GM12801 (cell line): ENCODE results near the gene CLNK.

Experiments
- TF ChIP-seq, protein P1 (sequence below): IDR thresholded peaks from one replicate; pipeline ENCODE4 v1.5.1; 2011; ENCODE audit warnings: control low read depth; ENCODE audit not compliant: insufficient read length; ENCODE audit errors: extremely low read depth

Gene CLNK

DNA sequence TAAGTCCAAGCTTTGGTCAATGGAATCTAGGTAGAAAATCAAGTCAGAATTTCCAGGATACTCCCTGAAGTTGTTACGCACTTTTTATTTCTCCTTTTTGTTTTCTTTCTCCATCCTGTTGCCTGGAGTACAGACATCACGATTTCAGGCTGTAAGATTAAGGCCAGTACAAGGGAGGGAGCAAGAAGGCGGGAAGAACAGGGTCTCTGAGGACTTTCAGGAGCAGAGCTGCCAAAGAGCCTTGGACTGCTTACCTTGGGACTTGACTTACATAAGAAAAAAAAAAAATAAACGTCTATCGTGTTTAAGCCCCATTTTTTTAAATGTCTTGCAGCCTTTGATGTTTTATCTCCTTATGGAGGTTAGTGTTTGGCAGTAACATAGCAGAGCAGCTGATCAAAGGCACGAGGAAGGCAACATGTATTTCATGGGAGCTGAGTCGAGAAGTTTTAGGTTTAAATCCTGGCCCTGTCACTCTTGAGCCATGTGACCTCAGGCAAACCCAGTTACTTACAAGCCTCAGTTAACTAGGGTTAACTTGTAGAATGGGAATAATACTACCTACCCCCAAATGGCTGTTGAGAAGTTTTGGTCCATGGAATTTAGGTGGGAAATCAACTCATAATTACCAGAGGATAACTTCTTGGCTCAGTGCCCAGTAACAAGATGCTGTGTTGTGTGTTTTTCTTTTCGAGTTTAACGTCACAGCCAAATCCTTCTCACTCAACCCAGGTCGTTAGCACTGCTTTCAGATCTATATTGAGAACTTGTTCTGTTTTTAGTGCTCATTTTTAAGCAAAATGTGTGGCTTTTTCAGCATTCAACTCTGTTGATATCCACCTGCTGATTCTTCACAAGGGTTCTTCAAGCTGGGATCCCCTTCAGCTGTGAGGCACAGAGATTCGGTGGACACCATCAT is 106.8 kb downstream of the CLNK start:
- TF ChIP-seq, protein P1, sequence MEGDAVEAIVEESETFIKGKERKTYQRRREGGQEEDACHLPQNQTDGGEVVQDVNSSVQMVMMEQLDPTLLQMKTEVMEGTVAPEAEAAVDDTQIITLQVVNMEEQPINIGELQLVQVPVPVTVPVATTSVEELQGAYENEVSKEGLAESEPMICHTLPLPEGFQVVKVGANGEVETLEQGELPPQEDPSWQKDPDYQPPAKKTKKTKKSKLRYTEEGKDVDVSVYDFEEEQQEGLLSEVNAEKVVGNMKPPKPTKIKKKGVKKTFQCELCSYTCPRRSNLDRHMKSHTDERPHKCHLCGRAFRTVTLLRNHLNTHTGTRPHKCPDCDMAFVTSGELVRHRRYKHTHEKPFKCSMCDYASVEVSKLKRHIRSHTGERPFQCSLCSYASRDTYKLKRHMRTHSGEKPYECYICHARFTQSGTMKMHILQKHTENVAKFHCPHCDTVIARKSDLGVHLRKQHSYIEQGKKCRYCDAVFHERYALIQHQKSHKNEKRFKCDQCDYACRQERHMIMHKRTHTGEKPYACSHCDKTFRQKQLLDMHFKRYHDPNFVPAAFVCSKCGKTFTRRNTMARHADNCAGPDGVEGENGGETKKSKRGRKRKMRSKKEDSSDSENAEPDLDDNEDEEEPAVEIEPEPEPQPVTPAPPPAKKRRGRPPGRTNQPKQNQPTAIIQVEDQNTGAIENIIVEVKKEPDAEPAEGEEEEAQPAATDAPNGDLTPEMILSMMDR: no peak

DNA sequence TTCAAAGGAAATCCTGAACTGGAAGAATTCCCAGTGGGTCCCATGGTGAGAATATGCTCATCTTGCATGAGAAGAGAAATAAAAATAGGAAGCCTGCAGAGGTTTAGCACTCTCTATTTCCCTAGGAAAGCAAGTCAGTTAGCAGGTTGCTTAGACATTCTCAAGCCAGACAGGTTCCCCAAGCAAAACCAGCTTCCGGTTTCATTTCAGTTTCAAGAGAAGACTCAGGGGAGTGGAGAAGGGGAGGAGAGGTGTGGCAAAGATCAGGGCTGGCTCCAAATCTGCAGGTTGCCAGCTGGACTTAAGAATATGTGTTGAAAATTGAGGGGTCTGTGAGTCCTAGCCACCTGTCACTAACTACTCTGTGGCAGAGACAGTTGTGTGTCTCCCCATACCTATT is 107.5 kb downstream of the CLNK start:
- TF ChIP-seq, protein P1: no peak

DNA sequence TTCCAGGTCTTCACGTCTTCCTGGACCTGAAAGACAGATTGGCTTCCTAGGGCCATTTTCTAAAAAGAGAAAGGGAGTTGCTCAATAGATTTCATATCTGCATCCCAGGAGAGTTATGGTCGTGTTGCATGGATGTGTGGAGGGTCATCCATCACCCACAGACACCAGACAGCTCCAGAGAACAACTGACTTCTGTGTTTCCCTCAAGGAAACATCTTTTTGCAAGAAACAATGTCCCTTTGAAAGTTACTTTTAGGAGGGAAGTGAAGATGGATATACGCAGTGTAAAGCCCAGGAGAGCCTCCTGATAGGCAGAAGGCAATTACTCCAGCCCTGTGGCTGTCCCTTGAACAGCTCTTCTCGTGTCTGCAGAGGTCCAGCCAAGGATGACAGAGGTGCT is 108.3 kb downstream of the CLNK start:
- TF ChIP-seq, protein P1: no peak

DNA sequence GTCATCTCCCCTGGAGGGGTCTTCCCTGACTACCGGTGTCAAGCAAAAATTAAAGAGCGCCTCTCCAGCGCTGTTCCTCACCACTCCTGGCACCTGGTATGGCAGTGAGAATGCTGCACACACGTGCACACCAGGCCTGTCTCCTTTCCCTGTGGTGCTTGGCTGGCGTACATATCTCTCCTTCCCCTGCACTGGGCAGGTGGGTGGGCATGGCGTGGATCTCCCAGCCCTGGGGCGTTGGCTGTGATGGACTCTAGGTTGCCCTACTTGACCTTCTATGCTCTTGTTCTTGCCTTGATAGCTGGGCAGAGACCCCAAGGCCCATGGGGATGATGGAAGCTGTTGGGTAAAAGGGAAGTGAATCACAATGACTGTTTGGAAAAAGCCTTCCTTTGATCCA is 109.2 kb downstream of the CLNK start:
- TF ChIP-seq, protein P1: no peak

DNA sequence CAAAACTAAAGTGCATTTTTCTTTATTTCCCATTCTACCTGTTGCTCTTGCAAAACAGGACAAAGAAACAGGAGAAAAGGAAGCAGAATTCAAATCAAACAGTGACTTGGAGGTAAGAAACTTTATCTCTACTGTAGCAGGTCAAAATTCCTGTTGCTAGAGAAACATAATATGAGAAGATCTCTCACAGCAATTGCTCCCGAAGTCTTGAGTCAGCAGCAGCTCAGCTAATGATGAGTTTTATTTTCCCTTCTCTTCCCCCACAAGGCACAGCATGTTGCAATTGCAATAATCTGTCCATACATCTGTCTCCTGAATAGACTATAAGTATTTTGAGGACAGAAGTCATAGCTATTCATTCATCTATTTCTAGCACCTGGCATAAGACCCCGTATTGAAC is 112.7 kb downstream of the CLNK start:
- TF ChIP-seq, protein P1: no peak

DNA sequence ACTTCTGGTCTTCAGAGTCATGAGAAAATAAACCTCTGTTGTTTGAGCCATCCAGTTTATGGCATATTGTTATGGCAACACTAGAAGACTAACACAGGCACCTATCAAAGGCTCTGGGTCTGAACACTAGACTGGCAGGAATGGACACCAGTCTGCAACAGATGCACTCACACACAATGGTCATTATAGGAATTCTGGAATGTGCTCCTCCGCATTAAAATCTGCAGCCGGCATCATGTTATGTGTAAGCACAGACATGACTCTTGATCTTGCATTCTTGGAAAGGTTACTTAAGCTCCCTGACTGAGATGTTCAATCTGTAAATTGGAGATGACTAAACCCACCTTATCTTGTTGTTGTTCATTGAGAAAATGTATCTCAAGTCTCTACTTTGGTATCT is 115.1 kb downstream of the CLNK start:
- TF ChIP-seq, protein P1: no peak

DNA sequence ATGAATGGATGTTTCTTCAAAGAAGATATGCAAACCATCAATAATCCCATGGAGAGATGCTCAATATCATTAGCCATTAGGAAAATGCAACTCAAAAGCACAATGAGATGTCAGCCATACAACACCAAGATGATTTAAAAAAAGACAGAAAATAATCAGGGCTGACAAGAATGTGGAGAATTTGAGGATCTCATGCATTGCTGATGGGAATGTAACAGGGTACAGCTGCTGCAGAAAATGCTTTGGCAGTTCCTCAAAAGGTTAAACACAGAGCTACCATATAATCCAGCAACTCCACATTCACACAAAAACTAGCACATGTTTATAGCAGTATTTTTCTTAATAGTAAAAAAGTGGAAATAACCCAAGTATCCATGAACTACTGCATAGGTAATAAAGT is 116.8 kb downstream of the CLNK start:
- TF ChIP-seq, protein P1: no peak
